Measurements from ENCODE around the gene KCNMA1. TPM values are rescaled to one million over a fixed set of nuclear protein-coding genes. Genes with fewer than 3 reads are reported as not detected.

The KCNMA1 gene
- total RNA-seq, 1 experiment from 2014 or later: 0.70 TPM

DNA sequence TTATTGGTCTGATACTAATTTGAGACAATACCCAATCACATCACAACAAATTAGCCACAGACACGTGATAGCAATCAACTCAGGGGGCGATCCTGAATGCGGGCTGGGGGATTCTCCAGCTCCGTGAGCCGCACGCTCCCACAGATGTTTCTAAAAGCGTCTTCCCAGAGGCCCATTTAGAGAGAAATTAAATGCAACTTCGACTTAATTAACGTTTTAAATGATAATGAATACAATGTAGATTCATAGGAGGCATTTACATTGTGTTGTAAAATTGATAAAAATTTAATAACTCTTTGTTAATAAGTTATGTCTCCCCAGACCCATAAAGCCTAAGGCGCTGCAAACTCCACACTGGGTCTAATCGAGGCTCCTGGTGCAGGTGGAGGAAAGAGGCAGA, 642.6 kb downstream of the KCNMA1 start:
- Histone ChIP-seq H3K36me3 (ENCODE audit: low read depth) (no peaks in the 10 kb centered on the region), H3K9me3 (ENCODE audit: insufficient read depth, low read depth) (no peaks in the 10 kb centered on the region), H3K9me2 (ENCODE audit: insufficient read depth) (no peaks in the 10 kb centered on the region), H2AFZ (no peak overlapping the region), H3K4me3 (no peak overlapping the region), H3K4me1 (replicated peaks; ENCODE audit: insufficient read depth) (no peaks in the 10 kb centered on the region), H3K27me3 (ENCODE audit: insufficient read depth, low read depth) (peaks cover 45% of the 10 kb centered on the region), H3K4me2 (no peak overlapping the region), H3F3A (ENCODE audit: insufficient read depth, low read depth) (no peaks in the 10 kb centered on the region), H3K79me2 (ENCODE audit: low read depth) (no peaks in the 10 kb centered on the region), H4K20me1 (ENCODE audit: insufficient read depth) (no peaks in the 10 kb centered on the region), H3K27ac (no peak overlapping the region)
- intact Hi-C loops (cut with micrococcal nuclease; ENCODE audit: unreplicated experiment): no loop called here
- BruUV-seq (replicated peaks): no TSS peak
- no peak for DNase-seq
- ChIA-PET POLR2A (ENCODE audit: unreplicated experiment) (no interaction called here), CTCF (no interaction called here)
- no peak for TF ChIP-seq EZH2 (IDR thresholded peaks at IDR 0.05; ENCODE audit: low read depth)

DNA sequence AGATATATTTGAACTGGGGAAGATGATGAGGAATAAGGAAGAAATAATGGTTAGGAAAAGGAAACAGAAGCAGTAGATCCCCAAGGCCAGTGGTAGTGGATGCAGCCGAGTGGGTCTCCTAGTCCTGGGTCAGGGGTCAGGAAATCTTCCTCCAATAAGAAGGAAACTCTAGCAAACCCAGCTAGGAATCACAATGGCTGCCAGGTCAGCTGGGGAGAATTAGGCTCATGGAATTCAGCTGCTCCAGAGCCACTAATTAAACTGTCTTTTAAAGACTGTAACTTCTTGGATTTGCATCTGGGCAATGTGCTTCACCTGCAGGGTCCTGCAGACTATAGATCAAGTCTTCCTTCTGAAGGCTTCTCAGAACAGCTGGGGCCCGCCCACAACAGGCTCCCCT, 644.4 kb downstream of the KCNMA1 start:
- no peak overlapping the region for H3K4me3 ChIP-seq
- TF ChIP-seq, protein P1, sequence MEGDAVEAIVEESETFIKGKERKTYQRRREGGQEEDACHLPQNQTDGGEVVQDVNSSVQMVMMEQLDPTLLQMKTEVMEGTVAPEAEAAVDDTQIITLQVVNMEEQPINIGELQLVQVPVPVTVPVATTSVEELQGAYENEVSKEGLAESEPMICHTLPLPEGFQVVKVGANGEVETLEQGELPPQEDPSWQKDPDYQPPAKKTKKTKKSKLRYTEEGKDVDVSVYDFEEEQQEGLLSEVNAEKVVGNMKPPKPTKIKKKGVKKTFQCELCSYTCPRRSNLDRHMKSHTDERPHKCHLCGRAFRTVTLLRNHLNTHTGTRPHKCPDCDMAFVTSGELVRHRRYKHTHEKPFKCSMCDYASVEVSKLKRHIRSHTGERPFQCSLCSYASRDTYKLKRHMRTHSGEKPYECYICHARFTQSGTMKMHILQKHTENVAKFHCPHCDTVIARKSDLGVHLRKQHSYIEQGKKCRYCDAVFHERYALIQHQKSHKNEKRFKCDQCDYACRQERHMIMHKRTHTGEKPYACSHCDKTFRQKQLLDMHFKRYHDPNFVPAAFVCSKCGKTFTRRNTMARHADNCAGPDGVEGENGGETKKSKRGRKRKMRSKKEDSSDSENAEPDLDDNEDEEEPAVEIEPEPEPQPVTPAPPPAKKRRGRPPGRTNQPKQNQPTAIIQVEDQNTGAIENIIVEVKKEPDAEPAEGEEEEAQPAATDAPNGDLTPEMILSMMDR (conservative IDR thresholded peaks at IDR 0.05): no peak
- TF ChIP-seq EZH2 (IDR thresholded peaks at IDR 0.05; ENCODE audit: low read depth): no peak
- H4K20me1 ChIP-seq (ENCODE audit: insufficient read depth): no peaks in the 10 kb centered on the region
- no peak overlapping the region for H3K27ac ChIP-seq
- no TSS peak for BruUV-seq (replicated peaks)
- ChIA-PET POLR2A (ENCODE audit: unreplicated experiment) (no interaction called here), CTCF (no interaction called here)
- H3K79me2 ChIP-seq (ENCODE audit: low read depth): no peaks in the 10 kb centered on the region
- intact Hi-C loops (cut with micrococcal nuclease; ENCODE audit: unreplicated experiment): no loop called here
- H3K27me3 ChIP-seq (ENCODE audit: insufficient read depth, low read depth): peaks cover 49% of the 10 kb centered on the region
- no peaks in the 10 kb centered on the region for H3K9me3 ChIP-seq (ENCODE audit: insufficient read depth, low read depth)
- H3K4me1 ChIP-seq (replicated peaks; ENCODE audit: insufficient read depth): no peaks in the 10 kb centered on the region
- H3F3A ChIP-seq (ENCODE audit: insufficient read depth, low read depth): no peaks in the 10 kb centered on the region
- no peak for DNase-seq
- no peak overlapping the region for H3K4me2 ChIP-seq
- H2AFZ ChIP-seq: no peak overlapping the region
- H3K36me3 ChIP-seq (ENCODE audit: low read depth): no peaks in the 10 kb centered on the region
- H3K9me2 ChIP-seq (ENCODE audit: insufficient read depth): no peaks in the 10 kb centered on the region

DNA sequence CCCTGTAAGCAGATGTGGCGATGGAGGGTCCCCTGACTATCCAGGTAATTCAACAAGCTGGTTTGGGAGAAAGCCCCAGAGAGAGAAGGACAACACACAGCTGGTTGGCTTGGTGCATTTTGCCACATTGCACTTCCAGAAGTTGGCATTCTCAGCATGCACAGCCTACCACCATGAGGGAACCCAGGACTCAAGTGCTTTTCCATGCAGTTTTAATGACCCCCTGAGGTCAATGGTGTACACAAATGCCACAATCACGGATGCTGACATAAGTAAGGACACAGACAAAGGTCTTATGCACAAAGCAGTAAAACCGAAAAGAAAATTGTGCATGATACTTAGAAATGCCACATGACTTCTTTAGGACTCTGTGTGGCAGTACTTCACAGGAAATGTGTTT, 645.1 kb downstream of the KCNMA1 start:
- Histone ChIP-seq H3K9me3 (ENCODE audit: insufficient read depth, low read depth) (no peaks in the 10 kb centered on the region), H3K79me2 (ENCODE audit: low read depth) (no peaks in the 10 kb centered on the region), H3K9me2 (ENCODE audit: insufficient read depth) (no peaks in the 10 kb centered on the region), H3K4me3 (no peak overlapping the region), H3K27ac (no peak overlapping the region), H3K27me3 (ENCODE audit: insufficient read depth, low read depth) (peaks cover 49% of the 10 kb centered on the region), H3K36me3 (ENCODE audit: low read depth) (no peaks in the 10 kb centered on the region), H4K20me1 (ENCODE audit: insufficient read depth) (no peaks in the 10 kb centered on the region), H3K4me1 (replicated peaks; ENCODE audit: insufficient read depth) (no peaks in the 10 kb centered on the region), H3F3A (ENCODE audit: insufficient read depth, low read depth) (no peaks in the 10 kb centered on the region), H3K4me2 (no peak overlapping the region), H2AFZ (no peak overlapping the region)
- no peak for DNase-seq
- CTCF ChIA-PET: no interaction called here
- POLR2A ChIA-PET (ENCODE audit: unreplicated experiment): no interaction called here
- no peak for TF ChIP-seq EZH2 (IDR thresholded peaks at IDR 0.05; ENCODE audit: low read depth)
- TF ChIP-seq, protein P1 (conservative IDR thresholded peaks at IDR 0.05): no peak
- intact Hi-C loops (cut with micrococcal nuclease; ENCODE audit: unreplicated experiment): no loop called here
- BruUV-seq (replicated peaks): no TSS peak

DNA sequence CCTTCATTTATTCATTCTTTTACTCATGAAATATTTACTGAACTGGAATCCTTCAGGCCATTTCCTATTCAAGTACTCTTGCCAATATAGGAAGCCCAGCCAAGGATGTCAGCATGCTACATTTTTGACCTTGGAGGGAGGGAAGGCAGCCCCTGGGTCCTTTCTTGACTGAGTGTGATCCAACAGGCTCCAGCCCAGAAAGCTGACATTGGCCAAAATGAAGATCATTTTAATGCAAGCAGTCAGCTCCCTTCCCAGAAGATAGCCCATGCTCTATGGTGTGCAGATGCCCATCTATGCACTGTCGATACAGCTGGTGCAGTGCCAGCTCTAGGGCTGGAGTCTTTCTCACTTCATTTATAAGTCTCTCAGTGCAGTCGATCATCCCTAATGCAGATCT, 646.0 kb downstream of the KCNMA1 start:
- TF ChIP-seq EZH2 (IDR thresholded peaks at IDR 0.05; ENCODE audit: low read depth): no peak
- TF ChIP-seq, protein P1 (conservative IDR thresholded peaks at IDR 0.05): no peak
- intact Hi-C loops (cut with micrococcal nuclease; ENCODE audit: unreplicated experiment): no loop called here
- Histone ChIP-seq H3K27me3 (ENCODE audit: insufficient read depth, low read depth) (peaks cover 49% of the 10 kb centered on the region), H3K9me2 (ENCODE audit: insufficient read depth) (no peaks in the 10 kb centered on the region), H3K4me1 (replicated peaks; ENCODE audit: insufficient read depth) (no peaks in the 10 kb centered on the region), H3K4me2 (no peak overlapping the region), H2AFZ (no peak overlapping the region), H3K9me3 (ENCODE audit: insufficient read depth, low read depth) (no peaks in the 10 kb centered on the region), H3F3A (ENCODE audit: insufficient read depth, low read depth) (no peaks in the 10 kb centered on the region), H3K36me3 (ENCODE audit: low read depth) (no peaks in the 10 kb centered on the region), H3K4me3 (no peak overlapping the region), H3K79me2 (ENCODE audit: low read depth) (no peaks in the 10 kb centered on the region), H3K27ac (no peak overlapping the region), H4K20me1 (ENCODE audit: insufficient read depth) (no peaks in the 10 kb centered on the region)
- DNase-seq: no peak
- POLR2A ChIA-PET (ENCODE audit: unreplicated experiment): no interaction called here
- CTCF ChIA-PET: no interaction called here
- BruUV-seq (replicated peaks): no TSS peak

Measured in PC-9 (cell line).